GM12878 (cell line): Measurements from ENCODE around the gene STXBP1.

ENCODE experiments used
- EZH2 ChIP-seq: IDR thresholded peaks from 2 replicates; pipeline ENCODE4 v1.6.1; 2012; ENCODE audit warnings: low read depth, mild to moderate bottlenecking, control low read depth, inconsistent platforms, low read length, borderline replicate concordance; ENCODE audit not compliant: control insufficient read depth
- HDGF ChIP-seq: fragments of 450-650 bp; IDR thresholded peaks from 2 replicates; pipeline ENCODE4 v1.6.1; 2016; ENCODE audit warnings: antibody characterized with exemption
- POLR2AphosphoS2 ChIP-seq: IDR thresholded peaks from 2 replicates; pipeline ENCODE4 v1.6.1; 2011; ENCODE audit warnings: low read depth, mild to moderate bottlenecking, low read length, improper control_type of control experiment, moderate library complexity
- POLR2AphosphoS5 ChIP-seq: IDR thresholded peaks from 2 replicates; pipeline ENCODE4 v1.6.1; 2011; ENCODE audit warnings: mild to moderate bottlenecking, low read length, inconsistent platforms
- SREBF2 ChIP-seq: IDR thresholded peaks from 2 replicates; pipeline ENCODE4 v1.6.1; 2012; ENCODE audit warnings: mild to moderate bottlenecking, low read length
- TF ChIP-seq, protein P1 (sequence below), 3 experiments: IDR thresholded peaks in 2 of 3; conservative IDR thresholded peaks in 1 of 3; 2 replicates each; pipeline ENCODE4 v1.5.1; 2011; ENCODE audit warnings: low read depth in 3 of 3, low read length in 3 of 3, mild to moderate bottlenecking in 3 of 3, control low read depth in 2 of 3, moderate library complexity in 2 of 3, inconsistent platforms in 1 of 3, mixed read lengths in 1 of 3; ENCODE audit not compliant: control insufficient read depth in 2 of 3, insufficient read depth in 1 of 3; ENCODE audit errors: extremely low read depth in 1 of 3
- TF ChIP-seq, protein P2 (sequence below): IDR thresholded peaks from 2 replicates; pipeline ENCODE4 v1.6.1; 2011; ENCODE audit warnings: low read depth, mild to moderate bottlenecking, low read length, moderate library complexity, borderline replicate concordance; ENCODE audit errors: extremely low read depth

DNA sequence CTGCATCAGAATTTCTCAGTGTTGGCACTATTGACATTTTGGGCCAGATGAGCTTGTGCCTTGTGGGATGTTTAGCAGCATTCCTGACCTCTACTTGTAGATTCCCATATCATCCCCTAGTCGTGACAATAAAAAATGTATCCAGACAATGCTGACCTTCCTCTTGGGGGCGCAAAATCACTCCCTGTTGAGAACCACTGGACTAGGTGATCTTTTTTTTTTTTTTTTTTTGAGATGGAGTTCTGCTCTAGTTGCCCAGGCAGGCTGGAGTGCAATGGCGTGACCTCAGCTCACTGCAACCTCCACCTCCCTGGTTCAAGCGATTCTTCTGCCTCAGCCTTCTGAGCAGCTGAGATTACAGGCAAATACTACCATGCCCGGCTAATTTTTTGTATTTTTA, 22.6 kb downstream of the STXBP1 start:
- TF ChIP-seq, protein P1, sequence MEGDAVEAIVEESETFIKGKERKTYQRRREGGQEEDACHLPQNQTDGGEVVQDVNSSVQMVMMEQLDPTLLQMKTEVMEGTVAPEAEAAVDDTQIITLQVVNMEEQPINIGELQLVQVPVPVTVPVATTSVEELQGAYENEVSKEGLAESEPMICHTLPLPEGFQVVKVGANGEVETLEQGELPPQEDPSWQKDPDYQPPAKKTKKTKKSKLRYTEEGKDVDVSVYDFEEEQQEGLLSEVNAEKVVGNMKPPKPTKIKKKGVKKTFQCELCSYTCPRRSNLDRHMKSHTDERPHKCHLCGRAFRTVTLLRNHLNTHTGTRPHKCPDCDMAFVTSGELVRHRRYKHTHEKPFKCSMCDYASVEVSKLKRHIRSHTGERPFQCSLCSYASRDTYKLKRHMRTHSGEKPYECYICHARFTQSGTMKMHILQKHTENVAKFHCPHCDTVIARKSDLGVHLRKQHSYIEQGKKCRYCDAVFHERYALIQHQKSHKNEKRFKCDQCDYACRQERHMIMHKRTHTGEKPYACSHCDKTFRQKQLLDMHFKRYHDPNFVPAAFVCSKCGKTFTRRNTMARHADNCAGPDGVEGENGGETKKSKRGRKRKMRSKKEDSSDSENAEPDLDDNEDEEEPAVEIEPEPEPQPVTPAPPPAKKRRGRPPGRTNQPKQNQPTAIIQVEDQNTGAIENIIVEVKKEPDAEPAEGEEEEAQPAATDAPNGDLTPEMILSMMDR (IDR thresholded peaks at IDR 0.05 in 2 of 3, conservative IDR thresholded peaks at IDR 0.05 in 1 of 3; ENCODE audit: control insufficient read depth in 2 of 3, extremely low read depth in 1 of 3, insufficient read depth in 1 of 3, low read depth in 3 of 3, low read length in 3 of 3) = no peak
- TF ChIP-seq, protein P2, sequence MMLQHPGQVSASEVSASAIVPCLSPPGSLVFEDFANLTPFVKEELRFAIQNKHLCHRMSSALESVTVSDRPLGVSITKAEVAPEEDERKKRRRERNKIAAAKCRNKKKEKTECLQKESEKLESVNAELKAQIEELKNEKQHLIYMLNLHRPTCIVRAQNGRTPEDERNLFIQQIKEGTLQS = no peak
- TF ChIP-seq EZH2 (no peak), HDGF (no peak), POLR2AphosphoS2 (no peak), POLR2AphosphoS5 (no peak), SREBF2 (no peak)
